Fibroblast of skin of right quadriceps (primary cell): ENCODE data around the gene AJUBA.
A peak's percentile ranks its signal among the peaks of the same experiment; 100 is the strongest.
"Not testable (repeated sequence)": the region's sequence is repeated elsewhere in the genome, so short reads cannot be mapped to it uniquely, and the experiment has no call there.

ENCODE experiments used
- DNase-seq: peaks from one replicate; pipeline ENCODE4 v3.0.0-alpha.2; 2013

AJUBA gene

DNA sequence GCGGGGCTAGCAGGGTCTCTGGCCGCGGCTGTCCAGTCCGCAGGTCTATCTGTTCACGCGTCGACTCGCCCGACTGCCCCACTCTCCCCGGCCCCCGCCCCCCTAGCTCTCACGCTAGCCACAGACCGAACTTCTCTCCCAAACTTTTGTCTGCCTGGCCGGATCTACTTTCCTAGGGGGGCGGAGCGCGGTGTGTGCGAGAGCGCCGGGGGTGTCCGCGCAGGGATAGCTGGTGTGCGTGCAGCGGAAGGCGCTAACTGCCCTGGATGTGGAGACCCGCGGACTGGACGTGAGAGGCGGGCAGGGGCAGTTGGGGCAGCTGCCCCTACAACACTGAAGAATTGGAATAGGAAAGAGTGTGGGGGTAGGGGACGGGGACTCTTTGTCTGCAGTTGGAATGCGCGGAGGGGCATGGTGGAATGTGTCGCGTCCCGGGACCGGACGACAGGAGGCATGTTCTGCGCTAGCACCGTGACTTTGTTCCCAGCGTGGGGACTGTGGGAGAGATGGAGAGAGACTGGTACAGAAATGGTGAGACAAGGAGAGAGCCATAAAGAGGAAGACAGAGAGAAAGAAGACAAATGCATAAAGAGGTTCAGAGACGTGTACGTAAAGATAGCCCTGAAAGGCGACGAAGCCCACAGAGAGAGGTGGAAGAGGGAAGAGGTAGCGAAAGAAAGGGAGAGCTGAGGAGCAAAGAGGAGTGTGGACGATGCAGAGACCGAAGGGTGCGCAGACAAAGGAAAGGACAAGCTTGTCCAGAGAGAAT lies at the start of gene AJUBA:
Gene AJUBA, minus strand, starts transcription at position 75 of the 769 bp plus-strand sequence. CDS start 285 bp downstream, outside the sequence.
- DNase-seq = peak; percentile 97

DNA sequence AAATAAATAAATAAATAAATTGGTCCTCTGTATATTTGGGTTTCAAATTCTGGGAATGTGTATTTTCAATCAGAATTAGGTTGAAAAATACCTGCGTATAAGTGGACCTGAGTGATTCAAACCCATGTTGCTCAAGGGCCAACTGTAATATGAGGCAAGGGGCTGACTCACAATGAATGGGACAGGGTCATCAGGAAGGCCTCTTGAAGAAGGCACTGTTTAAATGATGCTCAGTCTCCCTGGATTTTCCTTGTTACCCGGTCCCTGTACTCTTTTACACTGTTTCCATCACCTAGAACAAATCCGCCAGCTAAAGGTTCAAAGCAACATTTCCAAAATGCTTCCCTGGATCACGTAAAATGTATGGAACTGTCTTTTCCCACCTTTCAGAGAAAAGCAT lies 48.6 kb upstream of the AJUBA start:
- no peak for DNase-seq

DNA sequence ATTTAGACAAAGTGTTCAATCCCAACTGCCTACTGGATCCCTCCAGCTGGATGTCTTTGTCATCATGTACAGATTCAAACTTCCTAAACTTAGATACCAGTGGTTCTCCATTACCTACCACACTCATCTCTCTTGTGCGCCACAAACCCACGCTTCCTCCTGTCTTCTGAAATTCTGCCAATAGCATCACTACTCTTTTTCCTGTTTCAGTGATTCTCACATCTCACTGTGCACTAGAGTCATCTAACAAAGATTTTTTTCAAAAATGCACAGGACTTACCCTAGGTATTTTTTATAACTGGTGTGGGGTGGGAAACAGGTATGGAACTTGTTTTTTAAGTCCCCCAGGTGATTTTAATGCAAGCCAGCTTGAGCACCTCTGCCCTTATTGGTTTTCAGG lies 46.4 kb upstream of the AJUBA start:
- no peak for DNase-seq

DNA sequence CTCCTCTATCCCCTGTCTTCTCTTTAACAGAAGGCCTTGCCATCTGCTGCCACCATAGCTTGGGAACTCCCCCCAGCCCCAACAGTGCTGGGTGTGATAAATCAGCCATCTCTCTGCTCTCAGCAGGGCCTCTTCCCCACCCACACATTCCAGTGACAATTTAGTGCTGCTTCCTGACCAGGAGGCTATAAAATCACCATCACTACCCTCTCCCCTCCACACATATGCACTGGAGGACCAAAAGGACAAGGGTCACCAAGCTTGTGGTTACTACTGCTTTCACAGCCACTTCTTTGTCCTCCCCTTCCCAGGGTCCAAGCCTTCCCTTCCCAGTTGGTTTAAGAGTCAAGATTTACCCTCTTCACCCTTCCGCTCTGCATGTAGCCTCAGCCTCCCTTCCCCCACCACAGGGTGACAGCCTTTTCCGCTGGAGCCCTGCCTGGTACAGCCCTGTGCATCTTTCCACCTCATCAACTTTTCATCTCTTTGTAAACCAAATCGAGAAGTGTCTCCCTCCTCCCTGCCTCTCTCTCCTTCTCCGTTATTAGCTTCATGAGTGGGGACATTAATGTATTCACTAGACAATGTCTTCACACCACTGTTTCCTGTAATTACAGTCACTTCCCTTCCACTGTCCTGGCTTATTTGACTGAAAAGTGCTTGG lies 42.9 kb upstream of the AJUBA start:
- DNase-seq = peak; percentile 26

DNA sequence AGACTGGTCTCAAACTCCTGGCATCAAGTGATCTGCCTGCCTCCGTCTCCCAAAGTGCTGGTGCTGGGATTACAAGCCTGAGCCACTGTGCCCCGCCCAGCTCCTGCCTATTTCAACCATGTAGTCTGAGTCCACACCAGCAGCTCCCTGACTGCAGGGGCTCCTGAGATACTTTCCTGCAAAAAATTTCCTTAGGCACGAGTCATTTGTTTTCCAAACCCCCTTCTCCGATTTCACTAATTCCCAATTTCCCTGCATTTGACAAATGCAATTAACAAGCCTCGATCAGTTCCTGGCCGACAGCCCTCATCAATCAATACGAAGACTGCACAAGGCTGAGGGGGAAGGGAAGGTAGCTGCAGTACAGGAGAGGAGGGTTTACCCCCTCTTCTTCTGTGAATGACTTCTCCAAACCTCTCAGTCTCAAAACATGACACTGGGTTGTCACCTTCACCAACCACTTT lies 42.3 kb upstream of the AJUBA start:
- DNase-seq = no peak

DNA sequence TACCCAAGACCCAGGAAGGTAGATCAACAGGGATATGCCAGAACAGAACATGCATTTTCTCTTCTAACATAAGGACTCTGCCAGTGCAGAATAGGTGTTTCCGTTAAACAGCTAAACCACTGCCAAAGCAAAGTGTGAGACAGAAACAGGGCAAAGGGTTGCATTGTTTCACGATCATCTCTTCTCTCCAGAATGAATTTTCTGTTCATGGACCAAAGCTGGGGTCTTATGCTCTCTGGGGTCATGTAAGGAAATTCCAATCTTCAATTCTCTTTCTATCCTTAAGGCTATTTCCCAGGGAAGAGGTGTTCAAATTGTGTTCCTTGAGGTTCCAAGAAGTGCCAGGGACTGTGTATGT lies 41.4 kb upstream of the AJUBA start:
- DNase-seq = no peak

DNA sequence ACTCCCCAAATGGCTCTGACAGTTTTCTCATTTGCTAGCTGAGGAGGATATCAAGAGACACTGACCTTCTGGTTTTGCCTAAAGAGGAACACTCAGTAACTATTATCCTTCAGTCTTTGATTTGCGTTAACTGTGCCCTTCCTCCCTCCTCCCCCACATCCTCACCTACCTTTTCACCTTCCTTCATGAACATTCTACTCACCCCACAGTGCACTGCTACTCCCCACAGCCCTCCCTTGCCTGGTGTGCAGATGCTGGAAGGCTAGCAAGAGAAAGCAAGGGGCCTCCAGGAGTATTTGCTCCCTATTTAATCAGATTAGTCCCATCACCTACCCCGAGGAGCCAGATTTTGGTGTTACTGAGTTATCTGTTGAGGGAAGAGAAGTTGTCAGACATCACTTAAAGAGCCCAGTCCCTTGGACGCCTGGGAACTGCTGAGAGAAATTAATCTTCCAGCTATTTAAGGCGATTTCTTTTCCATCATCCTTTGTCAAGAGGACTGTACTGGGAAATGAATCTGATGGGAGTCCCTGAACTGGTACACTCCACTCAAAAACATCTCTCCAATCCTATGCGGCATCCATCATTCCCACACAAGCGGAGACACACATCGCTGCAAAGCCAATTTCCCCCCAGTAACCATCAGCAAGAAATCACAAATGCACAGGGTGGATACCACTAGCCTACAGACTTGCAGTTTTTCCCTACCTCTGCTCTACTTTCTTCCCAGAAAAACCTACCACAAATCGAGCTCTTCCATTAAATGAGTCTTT lies 40.9 kb upstream of the AJUBA start:
- DNase-seq = no peak

DNA sequence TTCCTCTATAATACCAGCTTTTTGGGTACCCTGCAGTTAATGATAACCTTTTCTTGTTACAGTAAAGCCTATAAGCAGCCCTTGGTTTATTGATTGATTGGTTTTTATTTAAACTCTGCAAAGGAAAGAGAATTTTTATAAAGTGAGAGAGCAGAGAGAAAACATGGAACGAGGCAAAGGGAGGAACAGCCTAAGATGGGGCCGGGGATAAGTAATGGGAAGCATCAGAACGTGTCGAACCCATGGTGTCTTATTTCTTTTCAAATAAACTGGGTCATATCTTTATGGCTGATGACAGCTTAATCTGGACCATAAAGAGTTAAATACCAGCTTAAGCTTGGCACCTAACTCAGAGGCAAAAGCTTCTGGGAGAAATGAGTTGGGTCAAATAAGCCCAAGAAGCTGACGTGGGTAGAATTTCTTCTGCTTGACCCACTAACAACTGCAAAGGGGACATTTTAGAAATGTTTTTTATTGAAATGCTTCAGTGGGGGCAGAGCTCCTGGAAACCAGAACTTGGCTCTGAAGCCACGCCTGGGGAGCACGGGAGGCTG lies 39.6 kb upstream of the AJUBA start:
- DNase-seq = no peak

DNA sequence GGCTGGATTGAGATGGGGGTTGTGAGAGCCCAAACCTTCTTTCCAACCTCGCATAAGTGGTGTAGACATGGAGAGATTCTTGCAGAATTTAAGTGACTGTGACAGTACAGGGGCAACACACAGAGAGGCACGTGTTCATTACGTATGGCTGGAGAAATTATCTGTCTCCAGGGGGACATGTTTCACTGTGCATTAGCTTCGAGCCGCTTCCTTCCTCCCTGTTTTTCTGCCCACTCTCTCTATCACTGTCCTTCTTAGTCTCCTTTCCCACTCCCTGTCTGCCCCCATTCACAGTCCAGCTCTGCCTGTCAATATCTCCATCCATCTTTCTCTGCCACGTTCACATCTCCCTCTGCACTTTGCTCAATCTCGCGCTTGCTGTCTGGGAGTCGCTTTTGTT lies 39.1 kb upstream of the AJUBA start:
- no peak for DNase-seq

DNA sequence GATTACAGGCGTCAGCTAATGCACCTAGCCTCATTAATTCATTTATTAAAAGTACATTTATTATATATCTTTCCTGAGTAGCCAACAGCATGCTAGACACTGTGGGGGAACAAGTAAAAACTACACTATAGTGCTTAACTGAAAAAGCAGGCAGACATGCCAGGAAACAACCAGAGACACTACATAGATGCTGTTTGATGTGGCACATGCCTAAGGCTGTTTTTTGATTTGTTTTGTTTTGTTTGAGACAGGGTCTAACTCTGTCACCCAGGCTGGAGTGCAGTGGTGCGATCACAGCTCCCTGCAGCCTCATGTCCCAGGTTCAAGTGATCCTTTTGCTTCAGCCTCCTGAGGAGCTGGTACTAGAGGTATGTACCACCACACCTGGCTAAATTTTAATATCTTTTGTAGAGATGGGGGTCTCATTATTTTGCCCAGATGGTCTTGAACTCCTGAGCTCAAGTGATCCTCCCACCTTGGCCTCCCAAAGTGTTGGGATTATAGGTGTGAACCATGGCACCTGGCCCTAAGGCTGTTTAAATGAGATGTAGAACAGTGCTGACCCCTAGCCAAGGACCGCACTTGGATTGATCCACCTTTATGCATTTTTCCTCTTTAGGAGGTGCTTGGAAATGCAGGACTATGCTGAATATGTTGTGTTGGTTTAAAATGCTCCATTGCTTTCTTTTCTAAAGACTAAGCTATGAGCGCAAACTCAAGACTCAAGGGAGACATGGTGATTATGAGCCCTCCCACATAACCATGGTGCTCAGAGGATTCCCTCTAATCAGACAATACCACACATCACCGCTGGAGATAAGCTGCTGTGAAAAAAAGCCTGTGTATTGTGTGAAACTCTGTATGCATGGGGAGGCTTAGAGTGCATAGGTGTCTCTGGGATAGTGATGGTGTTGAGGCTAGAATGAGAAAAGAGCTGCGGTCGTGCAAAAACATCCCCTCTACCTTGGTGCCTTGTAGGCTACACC lies 38.1 kb upstream of the AJUBA start:
- DNase-seq = no peak

DNA sequence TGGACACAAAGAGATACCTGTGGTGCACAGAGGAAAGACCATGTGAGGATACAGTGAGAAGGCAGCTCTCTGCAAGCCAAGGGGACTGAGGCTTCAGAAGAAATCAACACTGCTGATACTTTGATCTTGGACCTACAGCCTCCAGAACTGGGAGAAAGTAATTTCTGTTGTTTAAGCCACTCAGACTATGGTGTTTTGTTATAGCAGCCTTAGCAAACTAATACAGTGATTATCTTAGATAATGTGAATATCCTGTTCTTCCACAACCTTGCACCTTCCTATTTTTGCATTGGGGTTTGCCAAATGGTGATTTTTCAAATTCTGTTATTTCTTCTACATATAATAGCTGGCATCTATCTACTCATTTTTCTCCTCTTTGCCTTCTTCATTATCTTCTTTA lies 35.8 kb upstream of the AJUBA start:
- DNase-seq = no peak

DNA sequence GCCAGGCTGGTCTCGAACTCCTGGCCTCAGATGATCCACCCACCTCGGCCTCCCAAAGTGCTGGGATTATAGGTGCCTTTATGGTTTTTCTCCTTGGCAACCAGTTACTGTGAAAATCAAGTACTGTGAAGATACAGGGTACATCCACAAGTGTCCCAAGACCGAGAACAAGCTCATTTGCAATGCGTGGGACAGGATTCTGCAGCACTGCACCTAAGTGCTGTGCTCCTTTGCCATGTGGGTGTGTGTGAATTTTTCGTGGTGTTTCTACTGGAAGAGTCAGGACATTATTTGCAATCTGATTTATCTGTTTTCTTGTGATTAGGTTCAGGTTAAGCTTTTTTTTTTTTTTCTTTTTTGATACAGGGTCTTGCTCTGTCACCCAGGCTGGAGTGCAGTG lies 34.7 kb upstream of the AJUBA start:
- no peak for DNase-seq

DNA sequence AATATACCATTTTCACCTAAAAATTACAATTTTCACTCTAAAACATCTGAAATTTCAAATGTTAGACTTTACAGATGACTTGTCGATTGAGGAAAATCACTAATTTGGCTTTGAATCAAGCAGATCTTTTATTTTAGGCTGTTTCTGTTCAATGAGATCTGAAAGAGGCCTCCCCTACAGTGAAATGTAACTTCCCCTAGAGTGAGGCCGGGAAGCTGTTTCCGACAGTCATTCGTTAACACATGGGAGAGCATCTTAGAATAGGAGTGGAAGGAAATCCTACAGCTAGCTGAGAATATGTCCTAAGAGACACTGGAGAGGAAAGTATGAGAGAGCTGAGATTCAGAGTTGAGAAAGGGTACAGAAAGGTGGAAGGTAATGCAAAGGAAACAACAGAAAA lies 33.3 kb upstream of the AJUBA start:
- no peak for DNase-seq

DNA sequence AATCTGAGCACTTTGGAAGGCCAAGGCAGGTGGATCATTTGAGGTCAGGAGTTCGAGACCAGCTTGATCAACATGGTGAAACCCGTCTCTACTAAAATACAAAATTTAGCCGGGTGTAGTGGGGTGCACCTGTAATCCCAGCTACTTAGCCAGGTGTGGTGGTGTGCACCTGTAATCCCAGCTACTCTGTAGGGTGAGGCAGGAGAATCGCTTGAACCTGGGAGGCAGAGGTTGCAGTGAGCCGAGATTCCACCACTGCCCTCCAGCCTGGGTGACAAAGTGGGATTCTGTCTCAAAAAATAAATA lies 31.4 kb upstream of the AJUBA start:
- not testable (repeated sequence) for DNase-seq

DNA sequence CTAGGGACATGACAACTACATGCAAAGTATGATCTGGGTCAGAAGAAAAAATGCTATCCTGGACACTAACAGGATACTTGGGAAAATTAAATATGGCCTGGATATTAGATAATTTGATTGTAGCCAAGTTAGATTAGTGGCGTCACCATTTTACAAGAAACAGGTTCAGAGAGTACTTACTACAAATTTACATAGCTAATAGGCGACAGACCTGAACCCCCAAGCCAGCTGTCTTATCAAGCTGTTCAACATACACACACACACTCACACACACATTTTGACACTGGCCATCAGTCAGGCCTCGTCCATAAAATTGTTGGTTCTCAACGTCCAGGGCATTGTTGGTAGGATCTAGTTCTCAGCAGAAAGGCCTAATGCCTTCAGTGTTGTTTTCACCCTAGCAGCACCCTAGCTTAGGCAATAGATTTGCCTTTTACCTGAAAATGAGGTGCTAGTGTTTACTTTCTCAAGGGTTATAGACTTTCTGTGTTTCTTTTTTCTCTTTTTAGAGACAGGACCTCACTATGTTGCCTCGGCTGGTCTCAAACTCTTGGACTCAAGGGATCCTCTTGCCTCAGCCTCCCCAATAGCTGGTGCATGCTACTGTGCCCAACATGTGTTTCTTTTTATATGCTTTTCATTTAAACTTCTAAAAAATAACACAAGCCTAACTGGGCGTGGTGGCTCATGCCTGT lies 30.9 kb upstream of the AJUBA start:
- no peak for DNase-seq

DNA sequence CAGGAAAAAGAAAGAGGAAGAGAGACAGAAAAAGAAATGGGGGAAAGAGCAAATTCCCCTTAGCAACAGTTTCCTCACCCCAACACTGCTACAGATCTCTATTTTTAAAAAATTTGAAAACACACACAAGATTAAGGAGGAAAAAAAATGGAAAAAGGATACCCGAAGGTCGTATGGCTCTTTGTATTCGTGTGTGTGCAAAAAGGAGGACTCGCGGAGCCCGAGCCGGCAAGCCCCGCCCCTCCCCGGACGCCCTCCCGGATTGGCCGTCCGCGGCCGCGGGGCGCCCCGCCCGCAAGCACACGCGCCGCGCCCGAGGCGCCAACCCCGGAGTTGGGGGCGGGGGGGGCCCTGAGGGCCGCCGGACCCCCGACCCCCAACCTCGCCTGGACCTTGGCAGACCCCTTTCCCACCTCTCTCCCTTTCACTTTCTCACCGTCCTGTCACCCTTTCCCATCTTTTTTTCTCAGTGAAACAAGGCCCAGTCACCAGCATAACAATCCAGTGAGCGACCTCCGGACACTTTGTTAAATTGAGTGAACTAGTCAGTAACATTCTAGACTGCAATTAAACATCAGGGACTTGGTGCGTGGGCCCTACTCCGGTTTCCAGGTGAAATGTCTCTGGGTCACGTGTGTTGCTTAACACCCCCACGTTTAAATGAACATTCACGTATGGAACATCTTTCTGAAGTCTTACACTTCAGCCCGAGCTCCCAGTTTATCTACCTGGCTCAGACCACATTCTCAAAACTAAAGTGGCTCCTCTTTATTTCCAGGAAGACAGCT lies 27.8 kb upstream of the AJUBA start, which contains the start of gene C14orf93:
Gene C14orf93, minus strand, starts transcription at position 205 of the 788 bp plus-strand sequence. CDS start 11,120 bp downstream, outside the sequence.
- peak; percentile 65 for DNase-seq

DNA sequence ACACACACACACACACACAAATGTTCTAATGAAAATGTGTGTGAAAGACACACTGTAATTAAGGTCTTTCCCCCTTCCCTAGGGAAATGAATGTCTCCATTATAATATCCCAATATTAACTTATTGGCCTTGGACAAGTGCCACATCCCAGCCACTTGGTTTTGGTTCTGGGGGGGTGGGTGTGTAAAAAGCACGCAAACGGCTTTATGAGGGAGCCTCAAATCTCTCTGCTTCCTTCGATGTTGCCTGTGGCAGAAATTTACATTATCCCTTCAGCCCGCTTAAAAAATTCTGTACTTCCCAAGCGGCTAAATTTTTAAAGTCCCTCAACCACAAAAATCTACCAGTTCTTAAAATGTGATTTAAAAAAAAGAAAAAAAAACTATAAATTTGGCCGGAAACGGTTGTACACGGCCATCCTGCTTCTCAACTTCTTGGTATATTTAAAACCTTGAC lies 27.2 kb upstream of the AJUBA start:
- DNase-seq = no peak

DNA sequence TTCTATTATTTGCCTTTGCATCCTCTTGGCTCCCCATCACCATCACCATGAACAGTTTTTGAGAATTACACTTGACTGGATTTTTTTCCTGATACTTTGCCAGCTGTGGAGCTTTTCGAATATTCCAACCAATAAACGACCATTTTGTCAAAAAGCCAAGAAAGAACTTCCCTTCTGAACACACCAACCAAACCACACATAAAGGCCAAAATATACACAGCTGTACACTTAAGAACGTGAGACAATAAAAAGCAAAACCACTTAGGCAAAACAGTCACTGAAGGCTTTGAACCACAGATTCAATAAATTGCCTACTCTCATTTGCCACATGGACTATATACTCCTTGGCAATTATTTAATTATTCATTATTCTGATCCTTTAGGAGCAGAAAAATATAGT lies 26.5 kb upstream of the AJUBA start:
- peak; percentile 18 for DNase-seq

DNA sequence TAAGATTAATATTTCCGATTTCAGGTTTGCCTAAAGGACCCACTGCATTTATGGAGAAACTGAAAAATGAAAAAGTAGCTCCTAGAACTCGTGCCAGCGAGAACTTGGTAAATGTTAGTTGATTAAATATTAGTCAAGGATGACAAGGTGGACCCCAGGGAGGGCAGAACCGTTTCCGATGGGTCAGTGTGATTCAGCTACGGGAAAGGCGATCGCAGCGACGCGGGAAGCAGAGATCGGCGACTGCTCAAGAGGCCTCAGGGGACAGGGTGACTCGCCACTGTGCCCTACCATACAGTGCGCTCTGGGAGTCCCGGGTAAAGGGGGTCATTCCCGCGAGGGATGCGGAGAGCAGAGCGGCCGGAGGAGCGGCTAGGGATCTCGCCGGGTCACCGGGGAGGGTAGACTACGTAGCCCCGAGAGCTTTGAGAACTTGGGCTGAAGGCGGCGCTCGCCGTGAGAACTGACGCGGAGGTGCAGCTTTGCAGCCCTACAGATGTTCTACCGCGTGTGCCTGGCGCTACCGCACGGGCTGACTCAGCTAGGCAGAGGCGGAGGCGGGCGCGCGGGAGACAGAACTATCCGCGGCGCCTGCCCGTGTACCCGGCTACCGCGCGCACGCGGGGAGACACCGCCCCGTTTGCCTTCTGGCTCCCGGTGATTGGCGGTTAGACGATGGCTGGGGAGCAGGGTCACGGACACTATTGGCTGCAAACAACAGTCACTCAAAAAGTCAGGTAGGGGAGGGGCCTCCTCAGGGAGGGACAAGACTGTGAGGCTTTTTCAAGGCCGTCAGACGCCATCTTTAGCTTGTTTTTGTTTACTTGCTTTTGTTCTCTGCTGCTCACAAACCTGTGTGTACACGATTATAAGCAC lies 24.4 kb upstream of the AJUBA start:
- DNase-seq = peak; percentile 98

DNA sequence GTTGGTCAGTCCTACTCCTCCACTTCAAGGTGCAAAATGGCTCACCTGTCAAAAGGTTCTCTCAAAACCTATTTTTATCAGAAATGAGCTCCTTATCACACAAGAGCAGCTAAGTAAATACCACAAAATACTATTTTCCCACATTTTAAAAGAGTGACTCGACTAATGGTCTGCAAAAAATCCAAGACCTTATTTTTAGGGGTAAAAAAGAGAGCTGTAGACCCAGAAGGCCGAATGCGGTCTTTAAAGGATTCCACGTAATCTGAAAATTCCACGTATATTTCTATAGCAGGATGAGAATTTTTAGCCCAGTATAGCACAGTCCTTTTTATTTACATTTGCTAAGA lies 23.8 kb upstream of the AJUBA start:
- DNase-seq = no peak
